HepG2 (cell line): ENCODE data around the gene GPR61. TPM values are rescaled to one million over a fixed set of nuclear protein-coding genes. Genes with fewer than 3 reads are reported as not detected.

Experiments used
- ATF3 ChIP-seq: sonication (generic); formaldehyde crosslinking; IDR thresholded peaks from 2 replicates; pipeline ENCODE4 v1.4.0; 2020; ENCODE audit warnings: missing genetic modification reagents
- DPF2 ChIP-seq: sonication (generic); formaldehyde crosslinking; IDR thresholded peaks from 2 replicates; pipeline ENCODE4 v1.4.0; 2020; ENCODE audit warnings: mild to moderate bottlenecking, low read depth, missing genetic modification reagents, borderline replicate concordance
- ETV5 ChIP-seq: IDR thresholded peaks from 2 replicates; pipeline ENCODE4 v1.6.1; 2018; ENCODE audit warnings: missing biosample characterization, missing genetic modification reagents, inconsistent platforms, borderline replicate concordance
- FOXP4 ChIP-seq: sonication (generic); formaldehyde crosslinking; IDR thresholded peaks from 2 replicates; pipeline ENCODE4 v1.4.0; 2020; ENCODE audit warnings: missing genetic modification reagents
- HMG20A ChIP-seq: IDR thresholded peaks from 2 replicates; pipeline ENCODE4 v1.6.1; 2016; ENCODE audit warnings: borderline replicate concordance
- HNF4G ChIP-seq, 2 experiments: sonication (generic) in 1 of 2; formaldehyde crosslinking in 1 of 2; IDR thresholded peaks; 2 replicates each; pipeline versions ENCODE4 v1.4.0 to v1.6.1; 2011 to 2020; ENCODE audit warnings: borderline replicate concordance in 2 of 2, low read depth in 2 of 2, mild to moderate bottlenecking in 2 of 2, low read length in 1 of 2, missing genetic modification reagents in 1 of 2, moderate library complexity in 1 of 2
- LCORL ChIP-seq, 2 experiments: fragments of 450-650 bp in 1 of 2; sonication (generic) in 1 of 2; formaldehyde crosslinking in 1 of 2; IDR thresholded peaks; 2 replicates each; pipeline versions ENCODE4 v1.5.0 to v1.6.1; 2017 to 2020; ENCODE audit warnings: antibody characterized with exemption in 1 of 2, missing genetic modification reagents in 1 of 2
- MIXL1 ChIP-seq: IDR thresholded peaks from 2 replicates; pipeline ENCODE4 v1.6.1; 2016
- MLX ChIP-seq: IDR thresholded peaks from 2 replicates; pipeline ENCODE4 v1.6.1; 2016
- NR2C2 ChIP-seq: sonication (generic); formaldehyde crosslinking; IDR thresholded peaks from 2 replicates; pipeline ENCODE4 v1.4.0; 2020; ENCODE audit warnings: missing genetic modification reagents, mild to moderate bottlenecking, moderate library complexity, borderline replicate concordance
- PATZ1 ChIP-seq: sonication (generic); formaldehyde crosslinking; IDR thresholded peaks from 2 replicates; pipeline ENCODE4 v1.4.0; 2020; ENCODE audit warnings: missing genetic modification reagents
- PHF8 ChIP-seq: sonication (generic); formaldehyde crosslinking; IDR thresholded peaks from 2 replicates; pipeline ENCODE4 v1.5.0; 2020; ENCODE audit warnings: missing genetic modification reagents
- SALL1 ChIP-seq: sonication (generic); formaldehyde crosslinking; IDR thresholded peaks from 2 replicates; pipeline ENCODE4 v1.8.0; 2022; ENCODE audit warnings: mild to moderate bottlenecking, missing genetic modification reagents
- SAP130 ChIP-seq: IDR thresholded peaks from 2 replicates; pipeline ENCODE4 v1.6.1; 2016; ENCODE audit warnings: low read depth
- TARDBP ChIP-seq: sonication (generic); formaldehyde crosslinking; IDR thresholded peaks from 2 replicates; pipeline ENCODE4 v1.8.0; 2022; ENCODE audit warnings: mild to moderate bottlenecking, missing genetic modification reagents
- TFE3 ChIP-seq: IDR thresholded peaks from 2 replicates; pipeline ENCODE4 v1.6.1; 2016
- ZGPAT ChIP-seq: IDR thresholded peaks from 2 replicates; pipeline ENCODE4 v1.6.1; 2016; ENCODE audit warnings: mild to moderate bottlenecking
- ZNF12 ChIP-seq: sonication (generic); formaldehyde crosslinking; IDR thresholded peaks from 2 replicates; pipeline ENCODE4 v1.5.0; 2020; ENCODE audit warnings: missing genetic modification reagents
- ZNF614 ChIP-seq: IDR thresholded peaks from 2 replicates; pipeline ENCODE4 v1.6.1; 2018; ENCODE audit warnings: missing biosample characterization, missing genetic modification reagents, inconsistent platforms, borderline replicate concordance
- ZNF749 ChIP-seq: sonication (generic); formaldehyde crosslinking; IDR thresholded peaks from 2 replicates; pipeline ENCODE4 v1.8.0; 2022; ENCODE audit warnings: mild to moderate bottlenecking, missing genetic modification reagents, moderate library complexity, borderline replicate concordance
- ZNF772 ChIP-seq: sonication (generic); formaldehyde crosslinking; IDR thresholded peaks from 2 replicates; pipeline ENCODE4 v1.5.0; 2020; ENCODE audit warnings: mild to moderate bottlenecking, missing genetic modification reagents
- ZNF788 ChIP-seq: sonication (generic); formaldehyde crosslinking; IDR thresholded peaks from 2 replicates; pipeline ENCODE4 v1.5.0; 2020; ENCODE audit warnings: mild to moderate bottlenecking, missing genetic modification reagents, borderline replicate concordance
- polyA plus RNA-seq, 8 experiments: library from polyadenylated mRNA; depleted of rRNA in 3 of 8; stranded (reverse) in 7 of 8; unstranded in 1 of 8; fragments of >200 nt; fragmentation: Illumina TruSeq in 4 of 8; extraction: Trizol in 4 of 8; gene quantifications; 2 replicates each; pipeline versions ENCODE4 v1.2.1 to v1.2.3, GENCODE V29; 2011 to 2016; ENCODE audit warnings: low read depth in 4 of 8, missing spikeins in 1 of 8, mixed read lengths in 1 of 8; ENCODE audit not compliant: insufficient read depth in 1 of 8
- total RNA-seq, 5 experiments: library from RNA; depleted of rRNA; stranded (reverse); fragments of >200 nt; fragmentation: Illumina TruSeq; extraction: Trizol; gene quantifications; 2 replicates each; pipeline ENCODE4 v1.2.3, GENCODE V29; 2016; ENCODE audit warnings: low read depth in 1 of 5

The GPR61 gene
- total and polyA plus RNA-seq, 2 of the 13 experiments (the other 11 are each of a cell fraction or from before 2014, with no cell fraction given), result not detected

- TF ChIP-seq FOXP4 (CRISPR knock-in tag) (peak; percentile 68), DPF2 (CRISPR knock-in tag) (peak; percentile 84; the same call in 1 of the 2 replicates), TARDBP (CRISPR knock-in tag) (peak; percentile 54; the same call in 1 of the 2 replicates), SAP130 (CRISPR knock-in tag) (peak; percentile 58), ZGPAT (CRISPR knock-in tag) (0 out of 2 replicates have a peak, but pooled peaks have one; percentile 47), HNF4G (IDR thresholded peaks at IDR 0.05; ENCODE audit: borderline replicate concordance, low read depth, low read length) (peak; percentile 15; the same call in 1 of the 2 replicates), HNF4G (CRISPR knock-in tag; IDR thresholded peaks at IDR 0.05; ENCODE audit: borderline replicate concordance, low read depth) (no peak), NR2C2 (CRISPR knock-in tag) (peak; percentile 47; the same call in 1 of the 2 replicates), ATF3 (CRISPR knock-in tag) (no peak), PHF8 (no peak), ZNF749 (CRISPR knock-in tag) (no peak), SALL1 (CRISPR knock-in tag) (peak; percentile 86; the same call in 1 of the 2 replicates), TFE3 (CRISPR knock-in tag) (0 out of 2 replicates have a peak, but pooled peaks have one; percentile 18), ZNF788 (CRISPR knock-in tag) (0 out of 2 replicates have a peak, but pooled peaks have one; percentile 25), ETV5 (CRISPR knock-in tag) (peak; percentile 69; the same call in 1 of the 2 replicates), HMG20A (peak; percentile 43; the same call in 1 of the 2 replicates), ZNF614 (CRISPR knock-in tag) (peak; percentile 37; the same call in 1 of the 2 replicates), PATZ1 (0 out of 2 replicates have a peak, but pooled peaks have one; percentile 18), MIXL1 (peak; percentile 96), ZNF12 (CRISPR knock-in tag) (no peak), MLX (CRISPR knock-in tag) (peak; percentile 23; the same call in 1 of the 2 replicates), ZNF772 (CRISPR knock-in tag) (no peak), LCORL (IDR thresholded peaks at IDR 0.05) (no peak), LCORL (CRISPR knock-in tag; IDR thresholded peaks at IDR 0.05) (peak; percentile 80)
Observed at GRCh38 chr1:109586055-109586454, 46.4 kb downstream of the GPR61 start (continued).
